Endothelial cell of umbilical vein (primary cell): ENCODE results near the gene GABRB2. TPM values are rescaled to one million over a fixed set of nuclear protein-coding genes. Genes with fewer than 3 reads are reported as not detected.

Experiments
- BruUV-seq: library from RNA; stranded (reverse); fragments of 400-500 nt; replicated peaks from 2 replicates; lab custom pipeline; 2021; lab: Mats Ljungman, UMichigan
- CTCF ChIA-PET: fragments of 300-600, 350-600 bp; sonication (Branson Sonifier 250); formaldehyde crosslinking; loops from one replicate; lab custom pipeline; 2021; ENCODE audit warnings: antibody characterized with exemption, inconsistent platforms; lab: Charles Lee
- POLR2A ChIA-PET: fragments of 300-600, 350-600 bp; sonication (Branson Sonifier 250); formaldehyde crosslinking; loops from one replicate; lab custom pipeline; 2021; ENCODE audit warnings: antibody characterized with exemption, inconsistent platforms; lab: Charles Lee
- DNase-seq: peaks from one replicate; pipeline ENCODE4 v3.0.0-alpha.2; 2011; ENCODE audit warnings: low read depth, low spot score
- FAIRE-seq: peaks from 2 replicates; lab custom pipeline; 2011; peaks lifted over from hg19 to GRCh38; lab: Jason Lieb, UNC
- H2AFZ ChIP-seq: 2 replicates; pipeline ENCODE4 v1.6.0; 2012; ENCODE audit warnings: low read depth, low read length, control low read depth, inconsistent platforms
- H3K27ac ChIP-seq: 2 replicates; pipeline ENCODE4 v1.5.1; 2011; ENCODE audit warnings: low read depth, mild to moderate bottlenecking, control low read depth, low read length, moderate library complexity; ENCODE audit not compliant: insufficient read depth
- H3K27me3 ChIP-seq, 2 experiments: 2 replicates each; pipeline versions ENCODE4 v1.6.0 to v1.6.1; 2011; ENCODE audit warnings: low read length in 2 of 2, mixed read lengths in 1 of 2; ENCODE audit not compliant: control insufficient read depth in 2 of 2, insufficient read depth in 2 of 2
- H3K36me3 ChIP-seq, 2 experiments: 2 replicates in 1 of 2; 3 replicates in 1 of 2; pipeline ENCODE4 v1.5.1; 2011; ENCODE audit warnings: low read length in 2 of 2, mild to moderate bottlenecking in 1 of 2, moderate library complexity in 1 of 2; ENCODE audit not compliant: control insufficient read depth in 2 of 2, insufficient read depth in 2 of 2; ENCODE audit errors: extremely low read depth in 1 of 2
- H3K4me1 ChIP-seq: 3 replicates; pipeline ENCODE4 v1.5.1; 2011; ENCODE audit warnings: mild to moderate bottlenecking, low read length; ENCODE audit not compliant: control insufficient read depth, insufficient read depth; ENCODE audit errors: extremely low read depth
- H3K4me2 ChIP-seq: 2 replicates; pipeline ENCODE4 v1.6.1; 2011; ENCODE audit warnings: low read length, control low read depth, mixed read lengths; ENCODE audit not compliant: insufficient read depth
- H3K4me3 ChIP-seq, 3 experiments: fragments of 200-600 bp in 1 of 3; sonication (generic), shearing (Covaris generic) in 1 of 3; replicated peaks in 1 of 3; 2 replicates each; pipeline ENCODE4 v1.5.1; 2011 to 2016; ENCODE audit warnings: control low read depth in 3 of 3, low read length in 3 of 3, mild to moderate bottlenecking in 2 of 3, inconsistent platforms in 1 of 3, low read depth in 1 of 3, moderate library complexity in 1 of 3; ENCODE audit not compliant: insufficient read depth in 1 of 3
- H3K79me2 ChIP-seq: 2 replicates; pipeline ENCODE4 v1.6.0; 2012; ENCODE audit warnings: low read length, inconsistent platforms; ENCODE audit not compliant: control insufficient read depth, insufficient read depth
- H3K9ac ChIP-seq: replicated peaks from 2 replicates; pipeline ENCODE3; 2011; ENCODE audit warnings: low read length, control low read depth; ENCODE audit not compliant: insufficient read depth; ENCODE audit errors: extremely low read depth
- H3K9me1 ChIP-seq: replicated peaks from 3 replicates; pipeline ENCODE4 v1.6.0; 2011; ENCODE audit warnings: mild to moderate bottlenecking, low read length; ENCODE audit not compliant: control insufficient read depth, insufficient read depth; ENCODE audit errors: extremely low read depth
- H3K9me3 ChIP-seq: replicated peaks from 2 replicates; pipeline ENCODE4 v1.5.1; 2012; ENCODE audit warnings: low read length, inconsistent platforms; ENCODE audit not compliant: control insufficient read depth, insufficient read depth
- H4K20me1 ChIP-seq: replicated peaks from 2 replicates; pipeline ENCODE3; 2011; ENCODE audit warnings: mild to moderate bottlenecking, low read length; ENCODE audit not compliant: control insufficient read depth, insufficient read depth; ENCODE audit errors: extremely low read depth
- EZH2 ChIP-seq: IDR thresholded peaks from 2 replicates; pipeline ENCODE4 v1.6.1; 2012; ENCODE audit warnings: borderline replicate concordance, low read depth, mild to moderate bottlenecking, moderate library complexity, low read length, inconsistent platforms; ENCODE audit not compliant: severe bottlenecking
- FOS ChIP-seq: IDR thresholded peaks from 2 replicates; pipeline ENCODE4 v1.6.1; 2011; ENCODE audit warnings: mild to moderate bottlenecking, low read length, moderate library complexity, borderline replicate concordance; ENCODE audit not compliant: insufficient read depth
- GATA2 ChIP-seq: IDR thresholded peaks from 2 replicates; pipeline ENCODE4 v1.7.0; 2011; ENCODE audit warnings: low read depth, mild to moderate bottlenecking, moderate library complexity, mixed read lengths, low read length; ENCODE audit not compliant: insufficient read length, insufficient read depth
- JUN ChIP-seq: IDR thresholded peaks from 2 replicates; pipeline ENCODE4 v1.6.1; 2011; ENCODE audit warnings: borderline replicate concordance, low read depth; ENCODE audit not compliant: insufficient read length, insufficient read depth
- MAX ChIP-seq: IDR thresholded peaks from 2 replicates; pipeline ENCODE4 v1.6.1; 2011; ENCODE audit not compliant: insufficient read depth, insufficient read length
- MYC ChIP-seq: IDR thresholded peaks from one replicate; pipeline ENCODE4 v1.6.1; 2011; ENCODE audit warnings: mild to moderate bottlenecking, low read depth, low read length
- POLR2A ChIP-seq: IDR thresholded peaks from 2 replicates; pipeline ENCODE4 v1.6.1; 2012; ENCODE audit warnings: low read depth, mild to moderate bottlenecking, control low read depth, low read length
- POLR2AphosphoS5 ChIP-seq: IDR thresholded peaks from 2 replicates; pipeline ENCODE4 v1.6.1; 2012; ENCODE audit warnings: low read depth, mild to moderate bottlenecking, control low read depth, low read length, moderate library complexity; ENCODE audit not compliant: insufficient read depth
- dilution Hi-C: fragments of 300-500 bp; cut with MboI; formaldehyde crosslinking; loops from one replicate; pipeline ENCODE4 v1.15.0; 2019; ENCODE audit warnings: low sequenced_read_pairs; ENCODE audit not compliant: extremely low pct_ligation_motif_present
- intact Hi-C: fragments of 100-400 bp; cut with micrococcal nuclease; formaldehyde crosslinking; loops from one replicate; pipeline ENCODE4 v1.10.0; 2022
- polyA plus RNA-seq, 4 experiments: library from polyadenylated mRNA; depleted of rRNA in 3 of 4; stranded (reverse) in 3 of 4; unstranded in 1 of 4; fragments of >200 nt; gene quantifications; 2 replicates each; pipeline versions ENCODE4 v1.2.1 to v1.2.3, GENCODE V29; 2011 to 2012; ENCODE audit warnings: missing spikeins in 1 of 4
- total RNA-seq: library from RNA; stranded (reverse); gene quantifications from 2 replicates; pipeline ENCODE4 v1.2.3, GENCODE V29; 2021
- TF ChIP-seq, protein P1 (sequence below), 2 donors: IDR thresholded peaks; 1 replicate in 1 of 2; 2 replicates in 1 of 2; pipeline ENCODE4 v1.5.1; 2011; ENCODE audit warnings: low read length in 2 of 2, mild to moderate bottlenecking in 2 of 2, moderate library complexity in 2 of 2, control low read depth in 1 of 2, inconsistent platforms in 1 of 2, low read depth in 1 of 2; ENCODE audit not compliant: insufficient read depth in 1 of 2; ENCODE audit errors: extremely low read depth in 1 of 2

Gene GABRB2
- total and polyA plus RNA-seq, 2 donors (not counting 3 experiments of a cell fraction or from before 2014, with no cell fraction given), result not detected

GRCh38 chr5:161547738-161548486 lies 1.4 kb upstream of the GABRB2 start:
- ChIA-PET POLR2A (no interaction called here), CTCF (no interaction called here)
- no peaks in the 10 kb centered on the region for H3K36me3 ChIP-seq
- no peaks in the 10 kb centered on the region for H3K79me2 ChIP-seq
- H3K9me3 ChIP-seq, result no peaks in the 10 kb centered on the region
- H2AFZ ChIP-seq, result no peak overlapping the region
- TF ChIP-seq EZH2 (peak; percentile 70), JUN (no peak), MAX (no peak)
- intact Hi-C loops, result loop anchor here (2.0 to 10.0 kb wide), 2 partner anchors 1043 to 1109 kb away; no protein-coding TSS in a partner anchor
- no peak for DNase-seq
- FAIRE-seq, result no peak
- no peak overlapping the region for H3K9ac ChIP-seq
- H3K27me3 ChIP-seq, result peaks cover 9 to 28% of the 10 kb centered on the region in 2 experiments
- dilution Hi-C loops, result no loop called here
- no peak overlapping the region for H3K27ac ChIP-seq
- no peaks in the 10 kb centered on the region for H3K9me1 ChIP-seq
- no peaks in the 10 kb centered on the region for H3K4me1 ChIP-seq
- no peaks in the 10 kb centered on the region for H4K20me1 ChIP-seq
- BruUV-seq, result no TSS peak
- H3K4me3 ChIP-seq, result no peak overlapping the region
- H3K4me2 ChIP-seq, result no peak overlapping the region

DNA sequence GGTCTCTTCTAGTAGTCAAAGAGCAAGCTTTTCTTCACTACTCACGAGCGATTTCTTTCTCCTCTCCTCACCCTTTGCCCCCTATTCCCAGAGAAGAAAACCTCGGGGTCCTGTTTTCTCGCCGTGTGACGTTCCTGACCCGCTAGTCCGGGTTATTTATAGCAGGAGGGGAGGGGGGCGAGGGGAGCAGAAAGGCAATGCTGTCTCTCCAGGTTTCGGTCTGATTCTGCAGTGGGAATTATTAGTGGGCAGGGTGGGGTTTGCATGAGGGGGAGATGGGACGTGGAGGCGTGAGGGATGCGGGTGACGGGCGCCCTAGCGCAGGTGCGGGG lies 847 bp upstream of the GABRB2 start:
- no peaks in the 10 kb centered on the region for H4K20me1 ChIP-seq
- H3K4me1 ChIP-seq, result no peaks in the 10 kb centered on the region
- H3K79me2 ChIP-seq, result no peaks in the 10 kb centered on the region
- dilution Hi-C loops (no loop called here), intact Hi-C loops (loop anchor here (2.0 to 10.0 kb wide), 2 partner anchors 1043 to 1109 kb away; no protein-coding TSS in a partner anchor)
- H3K9me1 ChIP-seq, result no peaks in the 10 kb centered on the region
- H3K27me3 ChIP-seq, result peaks cover 9 to 28% of the 10 kb centered on the region in 2 experiments
- H3K4me2 ChIP-seq, result no peak overlapping the region
- ChIA-PET CTCF (no interaction called here), POLR2A (no interaction called here)
- no TSS peak for BruUV-seq
- no peak overlapping the region for H2AFZ ChIP-seq
- no peak for TF ChIP-seq MYC
- no peak for TF ChIP-seq POLR2A
- TF ChIP-seq POLR2AphosphoS5, result no peak
- TF ChIP-seq, protein P1, sequence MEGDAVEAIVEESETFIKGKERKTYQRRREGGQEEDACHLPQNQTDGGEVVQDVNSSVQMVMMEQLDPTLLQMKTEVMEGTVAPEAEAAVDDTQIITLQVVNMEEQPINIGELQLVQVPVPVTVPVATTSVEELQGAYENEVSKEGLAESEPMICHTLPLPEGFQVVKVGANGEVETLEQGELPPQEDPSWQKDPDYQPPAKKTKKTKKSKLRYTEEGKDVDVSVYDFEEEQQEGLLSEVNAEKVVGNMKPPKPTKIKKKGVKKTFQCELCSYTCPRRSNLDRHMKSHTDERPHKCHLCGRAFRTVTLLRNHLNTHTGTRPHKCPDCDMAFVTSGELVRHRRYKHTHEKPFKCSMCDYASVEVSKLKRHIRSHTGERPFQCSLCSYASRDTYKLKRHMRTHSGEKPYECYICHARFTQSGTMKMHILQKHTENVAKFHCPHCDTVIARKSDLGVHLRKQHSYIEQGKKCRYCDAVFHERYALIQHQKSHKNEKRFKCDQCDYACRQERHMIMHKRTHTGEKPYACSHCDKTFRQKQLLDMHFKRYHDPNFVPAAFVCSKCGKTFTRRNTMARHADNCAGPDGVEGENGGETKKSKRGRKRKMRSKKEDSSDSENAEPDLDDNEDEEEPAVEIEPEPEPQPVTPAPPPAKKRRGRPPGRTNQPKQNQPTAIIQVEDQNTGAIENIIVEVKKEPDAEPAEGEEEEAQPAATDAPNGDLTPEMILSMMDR (IDR thresholded peaks at IDR 0.05; ENCODE audit: extremely low read depth in 1 of 2, insufficient read depth in 1 of 2, low read depth in 1 of 2, low read length in 2 of 2), result no peak
- no peak for TF ChIP-seq MAX
- no peak for TF ChIP-seq GATA2
- TF ChIP-seq JUN, result no peak
- no peak for TF ChIP-seq FOS
- TF ChIP-seq EZH2, result no peak
- H3K36me3 ChIP-seq, result no peaks in the 10 kb centered on the region
- DNase-seq, result no peak
- no peaks in the 10 kb centered on the region for H3K9me3 ChIP-seq
- H3K4me3 ChIP-seq, result no peak overlapping the region
- no peak overlapping the region for H3K27ac ChIP-seq
- no peak for FAIRE-seq
- no peak overlapping the region for H3K9ac ChIP-seq
